C4-2B (cell line): ENCODE data around the gene LRTM1.

Experiments used
- CTCF ChIP-seq: fragments of 450-650 bp; conservative IDR thresholded peaks from 2 replicates; pipeline ENCODE4 v1.5.1; 2017; ENCODE audit warnings: mild to moderate bottlenecking
- ZFX ChIP-seq: fragments of 450-650 bp; IDR thresholded peaks from 2 replicates; pipeline ENCODE4 v1.6.1; 2017

- no peak for TF ChIP-seq CTCF
- TF ChIP-seq ZFX: no peak
Observed at GRCh38 chr3:54928046-54928770, at the start of gene LRTM1.
